K562 (cell line): ENCODE measurements around the gene NECAB2. TPM values are rescaled to one million over a fixed set of nuclear protein-coding genes. Genes with fewer than 3 reads are reported as not detected.
A peak's percentile ranks its signal among the peaks of the same experiment; 100 is the strongest.

ENCODE experiments used
- CC2D1A ChIP-seq: fragments of 450-650 bp; IDR thresholded peaks from 2 replicates; pipeline ENCODE4 v1.6.1; 2017; ENCODE audit warnings: mild to moderate bottlenecking
- HNRNPLL ChIP-seq: fragments of 200-400 bp; formaldehyde crosslinking; IDR thresholded peaks from 2 replicates; pipeline ENCODE4 v1.6.1; 2017; ENCODE audit warnings: low read length, low read depth, mild to moderate bottlenecking; ENCODE audit not compliant: poor library complexity, severe bottlenecking
- SRF ChIP-seq, 2 experiments: fragments of 250-450, 450-650 bp in 1 of 2; sonication (Bioruptor Pico) in 1 of 2; sonication (generic) in 1 of 2; formaldehyde crosslinking; IDR thresholded peaks; 2 replicates each; pipeline versions ENCODE4 v1.5.0 to v1.5.1; 2020 to 2022; ENCODE audit warnings: mild to moderate bottlenecking in 1 of 2, missing genetic modification reagents in 1 of 2
- polyA plus RNA-seq, 8 experiments: library from polyadenylated mRNA; depleted of rRNA in 4 of 8; stranded (reverse) in 5 of 8; unstranded in 3 of 8; fragments of >200 nt; fragmentation: Nextera tagmentation in 2 of 8; fragmentation: Illumina TruSeq in 1 of 8; extraction: Ambion mirVana in 2 of 8; extraction: Trizol in 1 of 8; gene quantifications; 2 replicates each; pipeline versions ENCODE4 v1.2.1 to v1.2.3, GENCODE V29; 2011 to 2014; ENCODE audit warnings: inconsistent platforms in 1 of 8, missing spikeins in 1 of 8
- total RNA-seq, 7 experiments: library from RNA; depleted of rRNA in 6 of 7; stranded (reverse); fragments of >200 nt in 6 of 7; fragmentation: Illumina TruSeq in 2 of 7; extraction: Trizol in 2 of 7; gene quantifications; 2 replicates each; pipeline versions ENCODE4 v1.2.1 to v1.2.3, GENCODE V29; 2011 to 2021; ENCODE audit warnings: low replicate concordance in 1 of 7
- TF ChIP-seq, protein P1 (sequence below), 2 experiments: fragments of 450-650 bp; conservative IDR thresholded peaks; 2 replicates each; pipeline ENCODE4 v1.6.1; 2017; ENCODE audit warnings: mild to moderate bottlenecking in 2 of 2, moderate library complexity in 2 of 2
- TF ChIP-seq, protein P2 (sequence below): sonication (generic); formaldehyde crosslinking; IDR thresholded peaks from 2 replicates; pipeline ENCODE4 v1.8.0; 2023; ENCODE audit warnings: mild to moderate bottlenecking, missing genetic modification reagents
- TF ChIP-seq, protein P3 (sequence below): fragments of 450-650 bp; formaldehyde crosslinking; IDR thresholded peaks from 2 replicates; pipeline ENCODE4 v1.4.0; 2022; ENCODE audit warnings: mild to moderate bottlenecking, moderate library complexity
- TF ChIP-seq, protein P4 (sequence below): fragments of 450-650 bp; IDR thresholded peaks from 2 replicates; pipeline ENCODE4 v1.6.1; 2016; ENCODE audit warnings: mild to moderate bottlenecking, moderate library complexity

The NECAB2 gene
- total and polyA plus RNA-seq, 9 of the 15 experiments (the other 6 are each of a cell fraction or from before 2014, with no cell fraction given) = 0.03 to 0.28 TPM; not detected in 7

DNA sequence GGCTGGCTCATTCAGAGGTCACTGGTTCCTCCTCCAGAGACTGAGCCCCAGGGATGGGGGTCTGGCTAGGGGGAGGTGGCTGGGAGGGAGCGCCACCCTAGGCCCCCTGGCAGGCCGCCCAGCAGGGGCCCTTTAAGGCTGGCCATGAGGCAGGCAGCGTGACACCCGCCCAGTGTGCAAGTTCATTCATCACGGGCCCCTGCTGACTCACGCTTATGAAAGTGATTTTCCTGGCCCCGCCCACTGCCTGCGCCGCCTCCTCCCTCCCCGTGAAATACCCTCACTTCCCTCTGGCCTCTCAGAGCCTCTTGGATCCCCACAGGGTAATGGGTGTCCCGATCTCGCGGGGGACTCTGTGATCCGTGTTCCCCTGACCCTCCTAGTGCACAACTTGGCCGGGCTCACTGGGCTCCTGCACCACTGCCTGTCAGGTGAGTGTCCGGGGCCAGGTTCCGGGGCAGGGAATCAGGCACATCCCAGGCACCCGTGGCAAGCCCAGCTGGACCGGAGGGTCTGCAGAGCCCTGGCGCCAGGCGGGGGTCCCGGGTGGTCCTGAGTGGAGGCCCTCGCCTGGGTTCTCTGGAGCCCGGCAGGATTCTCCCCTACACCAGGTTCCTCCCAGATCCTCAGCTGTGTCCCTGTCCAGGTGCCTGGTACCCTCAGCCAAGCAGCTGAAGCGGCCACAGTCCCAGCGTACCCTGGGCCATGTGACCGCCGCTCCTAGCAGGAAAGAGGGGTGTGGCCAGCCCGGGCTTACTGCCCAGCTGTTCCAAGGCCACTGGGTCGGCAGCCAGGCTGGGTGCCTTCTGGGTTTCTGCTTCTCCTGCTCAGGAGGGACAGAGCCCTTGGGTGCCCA, 14.9 kb upstream of the NECAB2 start, which contains the start of gene OSGIN1 (continued):
- TF ChIP-seq CC2D1A (no peak), HNRNPLL (peak; percentile 14), SRF (CRISPR knock-in tag; IDR thresholded peaks at IDR 0.05) (peak in 1 of 2 experiments; percentile 53; a peak in 2 of 4 replicates)
- TF ChIP-seq, protein P1, sequence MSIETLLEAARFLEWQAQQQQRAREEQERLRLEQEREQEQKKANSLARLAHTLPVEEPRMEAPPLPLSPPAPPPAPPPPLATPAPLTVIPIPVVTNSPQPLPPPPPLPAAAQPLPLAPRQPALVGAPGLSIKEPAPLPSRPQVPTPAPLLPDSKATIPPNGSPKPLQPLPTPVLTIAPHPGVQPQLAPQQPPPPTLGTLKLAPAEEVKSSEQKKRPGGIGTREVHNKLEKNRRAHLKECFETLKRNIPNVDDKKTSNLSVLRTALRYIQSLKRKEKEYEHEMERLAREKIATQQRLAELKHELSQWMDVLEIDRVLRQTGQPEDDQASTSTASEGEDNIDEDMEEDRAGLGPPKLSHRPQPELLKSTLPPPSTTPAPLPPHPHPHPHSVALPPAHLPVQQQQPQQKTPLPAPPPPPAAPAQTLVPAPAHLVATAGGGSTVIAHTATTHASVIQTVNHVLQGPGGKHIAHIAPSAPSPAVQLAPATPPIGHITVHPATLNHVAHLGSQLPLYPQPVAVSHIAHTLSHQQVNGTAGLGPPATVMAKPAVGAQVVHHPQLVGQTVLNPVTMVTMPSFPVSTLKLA (conservative IDR thresholded peaks at IDR 0.05) = peak; percentile 99
- TF ChIP-seq, protein P2, sequence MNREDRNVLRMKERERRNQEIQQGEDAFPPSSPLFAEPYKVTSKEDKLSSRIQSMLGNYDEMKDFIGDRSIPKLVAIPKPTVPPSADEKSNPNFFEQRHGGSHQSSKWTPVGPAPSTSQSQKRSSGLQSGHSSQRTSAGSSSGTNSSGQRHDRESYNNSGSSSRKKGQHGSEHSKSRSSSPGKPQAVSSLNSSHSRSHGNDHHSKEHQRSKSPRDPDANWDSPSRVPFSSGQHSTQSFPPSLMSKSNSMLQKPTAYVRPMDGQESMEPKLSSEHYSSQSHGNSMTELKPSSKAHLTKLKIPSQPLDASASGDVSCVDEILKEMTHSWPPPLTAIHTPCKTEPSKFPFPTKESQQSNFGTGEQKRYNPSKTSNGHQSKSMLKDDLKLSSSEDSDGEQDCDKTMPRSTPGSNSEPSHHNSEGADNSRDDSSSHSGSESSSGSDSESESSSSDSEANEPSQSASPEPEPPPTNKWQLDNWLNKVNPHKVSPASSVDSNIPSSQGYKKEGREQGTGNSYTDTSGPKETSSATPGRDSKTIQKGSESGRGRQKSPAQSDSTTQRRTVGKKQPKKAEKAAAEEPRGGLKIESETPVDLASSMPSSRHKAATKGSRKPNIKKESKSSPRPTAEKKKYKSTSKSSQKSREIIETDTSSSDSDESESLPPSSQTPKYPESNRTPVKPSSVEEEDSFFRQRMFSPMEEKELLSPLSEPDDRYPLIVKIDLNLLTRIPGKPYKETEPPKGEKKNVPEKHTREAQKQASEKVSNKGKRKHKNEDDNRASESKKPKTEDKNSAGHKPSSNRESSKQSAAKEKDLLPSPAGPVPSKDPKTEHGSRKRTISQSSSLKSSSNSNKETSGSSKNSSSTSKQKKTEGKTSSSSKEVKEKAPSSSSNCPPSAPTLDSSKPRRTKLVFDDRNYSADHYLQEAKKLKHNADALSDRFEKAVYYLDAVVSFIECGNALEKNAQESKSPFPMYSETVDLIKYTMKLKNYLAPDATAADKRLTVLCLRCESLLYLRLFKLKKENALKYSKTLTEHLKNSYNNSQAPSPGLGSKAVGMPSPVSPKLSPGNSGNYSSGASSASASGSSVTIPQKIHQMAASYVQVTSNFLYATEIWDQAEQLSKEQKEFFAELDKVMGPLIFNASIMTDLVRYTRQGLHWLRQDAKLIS = peak; percentile 63; the same call in 1 of the 2 replicates
- TF ChIP-seq, protein P3, sequence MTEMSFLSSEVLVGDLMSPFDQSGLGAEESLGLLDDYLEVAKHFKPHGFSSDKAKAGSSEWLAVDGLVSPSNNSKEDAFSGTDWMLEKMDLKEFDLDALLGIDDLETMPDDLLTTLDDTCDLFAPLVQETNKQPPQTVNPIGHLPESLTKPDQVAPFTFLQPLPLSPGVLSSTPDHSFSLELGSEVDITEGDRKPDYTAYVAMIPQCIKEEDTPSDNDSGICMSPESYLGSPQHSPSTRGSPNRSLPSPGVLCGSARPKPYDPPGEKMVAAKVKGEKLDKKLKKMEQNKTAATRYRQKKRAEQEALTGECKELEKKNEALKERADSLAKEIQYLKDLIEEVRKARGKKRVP (CRISPR knock-in tag) = no peak
- TF ChIP-seq, protein P4, sequence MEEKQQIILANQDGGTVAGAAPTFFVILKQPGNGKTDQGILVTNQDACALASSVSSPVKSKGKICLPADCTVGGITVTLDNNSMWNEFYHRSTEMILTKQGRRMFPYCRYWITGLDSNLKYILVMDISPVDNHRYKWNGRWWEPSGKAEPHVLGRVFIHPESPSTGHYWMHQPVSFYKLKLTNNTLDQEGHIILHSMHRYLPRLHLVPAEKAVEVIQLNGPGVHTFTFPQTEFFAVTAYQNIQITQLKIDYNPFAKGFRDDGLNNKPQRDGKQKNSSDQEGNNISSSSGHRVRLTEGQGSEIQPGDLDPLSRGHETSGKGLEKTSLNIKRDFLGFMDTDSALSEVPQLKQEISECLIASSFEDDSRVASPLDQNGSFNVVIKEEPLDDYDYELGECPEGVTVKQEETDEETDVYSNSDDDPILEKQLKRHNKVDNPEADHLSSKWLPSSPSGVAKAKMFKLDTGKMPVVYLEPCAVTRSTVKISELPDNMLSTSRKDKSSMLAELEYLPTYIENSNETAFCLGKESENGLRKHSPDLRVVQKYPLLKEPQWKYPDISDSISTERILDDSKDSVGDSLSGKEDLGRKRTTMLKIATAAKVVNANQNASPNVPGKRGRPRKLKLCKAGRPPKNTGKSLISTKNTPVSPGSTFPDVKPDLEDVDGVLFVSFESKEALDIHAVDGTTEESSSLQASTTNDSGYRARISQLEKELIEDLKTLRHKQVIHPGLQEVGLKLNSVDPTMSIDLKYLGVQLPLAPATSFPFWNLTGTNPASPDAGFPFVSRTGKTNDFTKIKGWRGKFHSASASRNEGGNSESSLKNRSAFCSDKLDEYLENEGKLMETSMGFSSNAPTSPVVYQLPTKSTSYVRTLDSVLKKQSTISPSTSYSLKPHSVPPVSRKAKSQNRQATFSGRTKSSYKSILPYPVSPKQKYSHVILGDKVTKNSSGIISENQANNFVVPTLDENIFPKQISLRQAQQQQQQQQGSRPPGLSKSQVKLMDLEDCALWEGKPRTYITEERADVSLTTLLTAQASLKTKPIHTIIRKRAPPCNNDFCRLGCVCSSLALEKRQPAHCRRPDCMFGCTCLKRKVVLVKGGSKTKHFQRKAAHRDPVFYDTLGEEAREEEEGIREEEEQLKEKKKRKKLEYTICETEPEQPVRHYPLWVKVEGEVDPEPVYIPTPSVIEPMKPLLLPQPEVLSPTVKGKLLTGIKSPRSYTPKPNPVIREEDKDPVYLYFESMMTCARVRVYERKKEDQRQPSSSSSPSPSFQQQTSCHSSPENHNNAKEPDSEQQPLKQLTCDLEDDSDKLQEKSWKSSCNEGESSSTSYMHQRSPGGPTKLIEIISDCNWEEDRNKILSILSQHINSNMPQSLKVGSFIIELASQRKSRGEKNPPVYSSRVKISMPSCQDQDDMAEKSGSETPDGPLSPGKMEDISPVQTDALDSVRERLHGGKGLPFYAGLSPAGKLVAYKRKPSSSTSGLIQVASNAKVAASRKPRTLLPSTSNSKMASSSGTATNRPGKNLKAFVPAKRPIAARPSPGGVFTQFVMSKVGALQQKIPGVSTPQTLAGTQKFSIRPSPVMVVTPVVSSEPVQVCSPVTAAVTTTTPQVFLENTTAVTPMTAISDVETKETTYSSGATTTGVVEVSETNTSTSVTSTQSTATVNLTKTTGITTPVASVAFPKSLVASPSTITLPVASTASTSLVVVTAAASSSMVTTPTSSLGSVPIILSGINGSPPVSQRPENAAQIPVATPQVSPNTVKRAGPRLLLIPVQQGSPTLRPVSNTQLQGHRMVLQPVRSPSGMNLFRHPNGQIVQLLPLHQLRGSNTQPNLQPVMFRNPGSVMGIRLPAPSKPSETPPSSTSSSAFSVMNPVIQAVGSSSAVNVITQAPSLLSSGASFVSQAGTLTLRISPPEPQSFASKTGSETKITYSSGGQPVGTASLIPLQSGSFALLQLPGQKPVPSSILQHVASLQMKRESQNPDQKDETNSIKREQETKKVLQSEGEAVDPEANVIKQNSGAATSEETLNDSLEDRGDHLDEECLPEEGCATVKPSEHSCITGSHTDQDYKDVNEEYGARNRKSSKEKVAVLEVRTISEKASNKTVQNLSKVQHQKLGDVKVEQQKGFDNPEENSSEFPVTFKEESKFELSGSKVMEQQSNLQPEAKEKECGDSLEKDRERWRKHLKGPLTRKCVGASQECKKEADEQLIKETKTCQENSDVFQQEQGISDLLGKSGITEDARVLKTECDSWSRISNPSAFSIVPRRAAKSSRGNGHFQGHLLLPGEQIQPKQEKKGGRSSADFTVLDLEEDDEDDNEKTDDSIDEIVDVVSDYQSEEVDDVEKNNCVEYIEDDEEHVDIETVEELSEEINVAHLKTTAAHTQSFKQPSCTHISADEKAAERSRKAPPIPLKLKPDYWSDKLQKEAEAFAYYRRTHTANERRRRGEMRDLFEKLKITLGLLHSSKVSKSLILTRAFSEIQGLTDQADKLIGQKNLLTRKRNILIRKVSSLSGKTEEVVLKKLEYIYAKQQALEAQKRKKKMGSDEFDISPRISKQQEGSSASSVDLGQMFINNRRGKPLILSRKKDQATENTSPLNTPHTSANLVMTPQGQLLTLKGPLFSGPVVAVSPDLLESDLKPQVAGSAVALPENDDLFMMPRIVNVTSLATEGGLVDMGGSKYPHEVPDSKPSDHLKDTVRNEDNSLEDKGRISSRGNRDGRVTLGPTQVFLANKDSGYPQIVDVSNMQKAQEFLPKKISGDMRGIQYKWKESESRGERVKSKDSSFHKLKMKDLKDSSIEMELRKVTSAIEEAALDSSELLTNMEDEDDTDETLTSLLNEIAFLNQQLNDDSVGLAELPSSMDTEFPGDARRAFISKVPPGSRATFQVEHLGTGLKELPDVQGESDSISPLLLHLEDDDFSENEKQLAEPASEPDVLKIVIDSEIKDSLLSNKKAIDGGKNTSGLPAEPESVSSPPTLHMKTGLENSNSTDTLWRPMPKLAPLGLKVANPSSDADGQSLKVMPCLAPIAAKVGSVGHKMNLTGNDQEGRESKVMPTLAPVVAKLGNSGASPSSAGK = peak; percentile 80; the same call in 1 of the 2 replicates
